SK-N-MC (cell line): ENCODE results near the gene CDC14A.

Experiments
- EZH2 ChIP-seq: fragments of 200-600 bp; sonication (generic); IDR thresholded peaks from one replicate; pipeline ENCODE4 v1.6.1; 2017; ENCODE audit warnings: antibody characterized with exemption
- FOXP2 ChIP-seq: optimal IDR thresholded peaks from 2 replicates; pipeline ENCODE3; 2011; ENCODE audit warnings: mild to moderate bottlenecking, moderate library complexity; ENCODE audit not compliant: insufficient read depth; ENCODE audit errors: extremely low read length, control extremely low read depth
- POLR2AphosphoS5 ChIP-seq: IDR thresholded peaks from 2 replicates; pipeline ENCODE4 v1.6.1; 2012; ENCODE audit warnings: mild to moderate bottlenecking, low read depth, low read length, borderline replicate concordance

DNA sequence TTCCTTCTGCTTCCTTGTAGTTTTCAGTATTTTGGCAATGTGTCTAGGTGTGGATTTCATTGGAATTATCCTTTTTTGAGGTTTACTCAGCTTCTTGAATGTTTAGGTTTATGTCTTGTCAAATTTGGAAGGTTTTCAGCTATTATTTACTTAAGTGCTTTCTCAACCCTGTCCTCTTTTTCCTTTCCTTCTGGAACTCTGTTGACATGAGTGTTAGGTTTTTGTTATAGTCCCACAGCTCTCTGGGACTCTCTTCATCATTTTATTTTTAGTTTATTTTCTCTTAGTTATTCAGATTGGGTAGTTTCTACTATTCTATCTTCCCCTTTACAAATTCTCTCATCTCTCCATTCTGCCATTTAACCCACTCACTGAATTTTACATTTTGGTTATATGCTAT, 122.5 kb downstream of the CDC14A start:
- no peak for TF ChIP-seq EZH2
- TF ChIP-seq POLR2AphosphoS5 = no peak
- TF ChIP-seq FOXP2 = no peak
